NCI-H2029 treated with DMSO at 0.1 percent for 48 hours (cell line): ENCODE data around the gene AIRE.

ENCODE experiments used
- DNase-seq: peaks from one replicate; lab custom pipeline; 2025; lab: John Stamatoyannopoulos, UW

AIRE gene

GRCh38 chr21:44325386-44326271 is 40.0 kb downstream of the AIRE start:
- DNase-seq, result no peak

GRCh38 chr21:44326272-44326647 is 40.6 kb downstream of the AIRE start:
- no peak for DNase-seq

GRCh38 chr21:44326716-44327602 is 41.3 kb downstream of the AIRE start:
- DNase-seq, result no peak

- DNase-seq, result no peak
These were observed 41.9 kb downstream of the AIRE start for GRCh38 chr21:44327603-44327974.

- no peak for DNase-seq
These were observed 42.7 kb downstream of the AIRE start for GRCh38 chr21:44328242-44328895.

- no peak for DNase-seq
These were observed 43.6 kb downstream of the AIRE start for GRCh38 chr21:44329086-44329889.

GRCh38 chr21:44329971-44330681 is 44.5 kb downstream of the AIRE start:
- no peak for DNase-seq

GRCh38 chr21:44330698-44331097 is 45.0 kb downstream of the AIRE start:
- DNase-seq, result no peak

- no peak for DNase-seq
These were observed 45.5 kb downstream of the AIRE start for GRCh38 chr21:44331209-44331608.

- no peak for DNase-seq
These were observed 46.1 kb downstream of the AIRE start for GRCh38 chr21:44331650-44332307.

- DNase-seq, result no peak
These were observed 46.7 kb downstream of the AIRE start for GRCh38 chr21:44332383-44332782.

GRCh38 chr21:44332965-44333364 is 47.3 kb downstream of the AIRE start:
- no peak for DNase-seq

GRCh38 chr21:44333509-44334328 is 48.0 kb downstream of the AIRE start:
- no peak for DNase-seq

GRCh38 chr21:44334329-44335030 is 48.8 kb downstream of the AIRE start:
- DNase-seq, result no peak

GRCh38 chr21:44335266-44336059 is 49.8 kb downstream of the AIRE start:
- no peak for DNase-seq

- no peak for DNase-seq
These were observed 51.8 kb downstream of the AIRE start for GRCh38 chr21:44337449-44337848.

- DNase-seq, result no peak
These were observed 52.5 kb downstream of the AIRE start for GRCh38 chr21:44337941-44338895.
